ES-I3 (cell line): ENCODE data around the gene EPS8.

Experiments
- H3K36me3 ChIP-seq: 2 replicates; pipeline ENCODE4 v1.6.1; 2013; ENCODE audit warnings: mild to moderate bottlenecking, low read length, control low read depth, moderate library complexity; ENCODE audit not compliant: insufficient read depth
- H3K4me1 ChIP-seq: 2 replicates; pipeline ENCODE4 v1.6.1; 2013; ENCODE audit warnings: mild to moderate bottlenecking, control low read depth, low read length; ENCODE audit not compliant: insufficient read depth
- H3K9ac ChIP-seq: 2 replicates; pipeline ENCODE4 v1.6.1; 2013; ENCODE audit warnings: low read depth, mild to moderate bottlenecking, low read length, moderate library complexity
- H3K9me3 ChIP-seq: 2 replicates; pipeline ENCODE4 v1.6.1; 2013; ENCODE audit warnings: mild to moderate bottlenecking, low read length, moderate library complexity; ENCODE audit not compliant: control insufficient read depth, insufficient read depth

EPS8 gene

DNA sequence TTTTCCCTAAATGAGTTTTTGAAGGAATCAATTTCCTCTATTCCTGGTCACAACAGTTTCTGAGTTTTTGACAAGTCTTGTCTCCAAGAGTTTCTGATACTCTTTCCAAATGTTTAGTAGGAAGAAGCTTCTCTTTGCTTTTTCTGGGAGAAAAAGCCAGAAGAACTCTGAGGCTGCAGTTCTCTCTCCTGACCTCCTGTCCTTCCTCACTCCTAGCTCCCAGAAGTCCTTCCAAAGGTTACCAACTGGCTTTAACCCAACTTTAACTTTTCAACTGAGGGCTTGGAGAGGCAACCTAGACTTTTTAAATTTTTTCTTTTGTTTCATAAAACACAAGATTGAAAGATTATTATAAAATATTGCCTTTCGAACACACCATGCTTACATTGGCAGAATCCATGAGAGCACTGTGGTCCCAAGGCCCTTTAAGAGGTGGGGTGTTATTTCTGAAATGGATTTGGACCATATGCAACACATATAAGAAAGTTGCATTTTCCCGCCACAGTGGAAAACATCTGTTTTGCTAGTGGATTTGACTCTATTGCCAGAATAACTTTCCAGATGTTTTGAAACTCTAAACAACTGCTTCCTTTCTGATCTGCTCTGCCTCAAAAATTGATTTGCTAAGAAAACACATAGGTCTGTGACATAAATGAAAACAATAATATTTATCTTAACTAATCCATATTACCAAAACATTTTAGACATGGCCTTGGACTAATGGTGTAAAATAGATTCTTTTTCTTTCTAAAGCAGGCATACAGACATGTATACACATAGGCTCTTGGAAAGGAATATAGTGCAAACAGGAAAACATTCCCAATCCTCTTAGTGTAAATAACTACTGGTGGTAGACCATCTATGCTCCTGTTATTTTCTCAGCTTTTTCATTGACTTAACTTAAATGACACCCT, 22.3 kb upstream of the EPS8 start:
- no peak overlapping the region for H3K9ac ChIP-seq

DNA sequence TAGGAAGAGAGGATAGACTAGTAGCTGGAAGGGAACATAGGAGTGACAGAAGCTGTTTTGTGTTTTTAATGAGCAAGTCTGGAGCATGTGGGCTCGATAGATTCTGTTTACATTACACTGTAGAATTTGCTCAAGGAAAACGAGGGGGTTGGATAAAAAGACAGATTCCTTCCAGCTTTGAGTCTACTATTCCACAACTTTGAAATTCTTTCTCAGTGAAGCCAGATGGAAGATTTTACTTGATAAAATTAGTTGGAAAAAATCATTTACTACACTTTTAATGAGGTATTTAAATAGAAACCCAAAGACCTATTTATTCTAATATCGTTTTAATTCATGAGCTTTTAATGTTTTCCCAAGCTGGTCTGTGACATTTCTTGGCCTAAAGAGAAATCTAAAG, 19.5 kb upstream of the EPS8 start:
- Histone ChIP-seq H3K9ac (no peak overlapping the region), H3K4me1 (no peaks in the 10 kb centered on the region), H3K36me3 (no peaks in the 10 kb centered on the region), H3K9me3 (no peaks in the 10 kb centered on the region)

More for the DNA sequence above, 22.3 kb upstream of the EPS8 start:
- Histone ChIP-seq H3K9me3 (no peaks in the 10 kb centered on the region), H3K4me1 (no peaks in the 10 kb centered on the region), H3K36me3 (no peaks in the 10 kb centered on the region)

DNA sequence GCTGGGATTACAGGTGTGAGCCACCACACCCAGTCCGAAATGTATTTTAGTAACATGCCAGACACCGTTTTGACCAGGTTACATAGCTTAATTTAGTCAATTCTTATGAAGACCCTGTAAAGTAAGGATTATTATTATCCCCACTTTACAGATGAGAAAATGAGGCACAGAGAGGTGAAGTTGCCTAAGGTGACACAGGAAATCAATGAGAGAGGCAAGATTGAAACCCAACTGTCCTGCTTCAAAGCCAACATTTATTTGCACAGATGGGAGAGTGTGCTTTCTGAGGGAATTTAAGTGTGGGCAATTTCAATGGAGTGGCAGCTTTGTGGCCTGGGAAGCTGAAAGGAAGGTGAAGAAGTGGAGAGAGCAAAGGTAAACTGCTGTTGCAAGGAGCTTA, 19.1 kb upstream of the EPS8 start:
- H3K9ac ChIP-seq, result no peak overlapping the region
- no peaks in the 10 kb centered on the region for H3K4me1 ChIP-seq
- H3K9me3 ChIP-seq, result no peaks in the 10 kb centered on the region
- H3K36me3 ChIP-seq, result no peaks in the 10 kb centered on the region

DNA sequence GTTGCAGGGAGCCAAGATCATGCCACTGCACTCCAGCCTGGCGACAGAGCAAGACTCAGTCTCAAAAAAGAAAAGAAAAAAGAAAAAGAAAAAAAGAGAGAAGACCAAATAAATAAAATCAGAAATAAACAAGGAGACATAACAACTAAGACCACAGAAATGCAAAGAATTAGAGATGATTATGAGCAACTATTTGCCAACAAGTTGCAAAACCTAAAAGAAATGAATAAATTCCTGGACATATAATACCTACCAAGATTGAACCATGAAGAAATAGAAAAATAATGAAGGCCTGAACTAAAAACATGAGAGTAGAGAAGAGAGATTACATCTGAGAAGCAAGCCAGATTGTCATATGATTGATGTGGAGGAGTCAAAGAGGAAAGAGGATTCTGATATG, 17.6 kb upstream of the EPS8 start:
- H3K9ac ChIP-seq, result no peak overlapping the region
- H3K36me3 ChIP-seq, result no peaks in the 10 kb centered on the region
- H3K9me3 ChIP-seq, result no peaks in the 10 kb centered on the region
- no peaks in the 10 kb centered on the region for H3K4me1 ChIP-seq

DNA sequence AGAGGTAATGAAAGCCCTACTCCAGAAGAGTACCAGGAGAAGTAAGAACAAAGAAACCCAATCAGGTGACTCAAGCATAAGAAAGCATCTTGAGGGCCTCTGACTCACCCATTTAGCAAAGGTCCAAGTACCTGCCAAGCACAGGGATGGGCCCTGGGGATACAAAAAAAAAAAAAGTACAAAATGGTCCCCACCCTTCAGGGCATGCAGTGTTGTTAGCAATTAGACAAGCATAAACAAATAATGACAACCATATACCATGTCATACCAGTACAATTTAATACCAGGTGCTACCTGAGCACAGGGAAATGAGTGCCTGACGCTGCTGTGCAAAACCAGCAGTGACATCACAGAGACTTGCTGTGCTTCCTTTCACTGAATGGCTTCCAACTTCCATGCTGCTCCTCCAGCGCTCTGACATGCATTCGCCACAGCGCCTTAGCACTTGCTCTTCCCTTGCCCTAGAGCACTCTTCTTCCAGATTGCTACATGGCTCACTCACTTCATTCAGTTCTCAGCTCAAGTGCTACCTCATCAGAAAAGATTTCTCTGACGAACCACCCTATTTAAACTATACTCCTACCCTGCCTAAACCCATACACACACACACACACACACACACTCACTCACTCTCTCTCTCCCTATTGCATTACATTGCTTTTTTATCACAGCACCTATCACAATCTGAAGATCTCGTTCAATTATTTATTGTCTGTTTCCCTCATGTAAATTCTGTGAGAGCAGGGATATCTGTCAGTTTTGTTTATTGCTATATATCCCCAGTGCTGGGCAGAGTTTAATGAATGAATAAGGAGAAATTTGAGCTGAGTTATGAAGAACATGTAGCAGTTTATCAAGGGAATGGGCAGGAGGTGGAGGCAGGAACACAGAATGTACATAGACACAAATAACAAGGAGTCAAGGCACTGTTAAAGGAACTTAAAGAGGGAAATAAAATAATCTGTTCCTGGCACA, 12.9 kb upstream of the EPS8 start:
- no peaks in the 10 kb centered on the region for H3K4me1 ChIP-seq

DNA sequence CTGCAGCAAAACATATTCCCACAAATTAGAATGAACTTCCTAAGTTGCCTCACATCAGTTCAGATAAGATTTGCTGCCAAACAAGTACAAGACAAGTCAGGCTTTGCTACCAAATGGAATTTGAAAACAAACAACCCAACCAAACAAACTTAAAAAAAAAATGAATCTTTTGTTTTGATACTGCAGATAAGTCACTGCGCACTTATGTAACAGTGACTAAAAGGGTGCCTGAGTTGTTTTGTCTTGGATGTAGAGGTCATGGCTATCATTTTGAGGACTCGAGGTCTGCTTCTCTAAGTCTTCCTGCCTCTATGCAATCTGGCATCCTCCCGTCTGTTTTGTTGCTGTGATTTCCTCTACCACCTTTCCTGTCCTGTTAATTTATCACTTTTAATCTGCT, 11.1 kb upstream of the EPS8 start:
- H3K9ac ChIP-seq, result no peak overlapping the region
- H3K36me3 ChIP-seq, result no peaks in the 10 kb centered on the region
- no peaks in the 10 kb centered on the region for H3K9me3 ChIP-seq
- no peaks in the 10 kb centered on the region for H3K4me1 ChIP-seq

More for the DNA sequence above, 12.9 kb upstream of the EPS8 start:
- no peak overlapping the region for H3K9ac ChIP-seq
- no peaks in the 10 kb centered on the region for H3K9me3 ChIP-seq
- no peaks in the 10 kb centered on the region for H3K36me3 ChIP-seq

DNA sequence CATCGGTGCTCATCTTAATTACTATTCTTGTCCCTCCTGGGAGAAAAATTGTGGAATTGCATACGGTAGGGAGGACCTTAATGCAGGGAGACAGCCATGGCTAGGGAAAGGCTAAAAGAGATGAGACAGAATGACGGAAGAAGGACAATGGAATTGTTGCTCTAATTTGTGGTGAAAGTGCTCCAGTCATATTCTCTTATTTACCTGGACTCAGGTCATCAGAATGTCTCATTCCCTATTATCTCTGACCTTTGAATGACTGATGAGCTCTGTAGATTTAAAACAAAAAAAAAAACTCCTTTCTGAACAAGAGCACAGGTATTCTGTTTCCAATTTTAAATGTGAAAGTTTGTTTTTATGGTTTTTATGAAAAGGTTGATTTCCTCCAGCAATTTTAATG, 8.6 kb upstream of the EPS8 start:
- H3K4me1 ChIP-seq, result no peaks in the 10 kb centered on the region
- no peak overlapping the region for H3K9ac ChIP-seq
- no peaks in the 10 kb centered on the region for H3K9me3 ChIP-seq
- H3K36me3 ChIP-seq, result no peaks in the 10 kb centered on the region

DNA sequence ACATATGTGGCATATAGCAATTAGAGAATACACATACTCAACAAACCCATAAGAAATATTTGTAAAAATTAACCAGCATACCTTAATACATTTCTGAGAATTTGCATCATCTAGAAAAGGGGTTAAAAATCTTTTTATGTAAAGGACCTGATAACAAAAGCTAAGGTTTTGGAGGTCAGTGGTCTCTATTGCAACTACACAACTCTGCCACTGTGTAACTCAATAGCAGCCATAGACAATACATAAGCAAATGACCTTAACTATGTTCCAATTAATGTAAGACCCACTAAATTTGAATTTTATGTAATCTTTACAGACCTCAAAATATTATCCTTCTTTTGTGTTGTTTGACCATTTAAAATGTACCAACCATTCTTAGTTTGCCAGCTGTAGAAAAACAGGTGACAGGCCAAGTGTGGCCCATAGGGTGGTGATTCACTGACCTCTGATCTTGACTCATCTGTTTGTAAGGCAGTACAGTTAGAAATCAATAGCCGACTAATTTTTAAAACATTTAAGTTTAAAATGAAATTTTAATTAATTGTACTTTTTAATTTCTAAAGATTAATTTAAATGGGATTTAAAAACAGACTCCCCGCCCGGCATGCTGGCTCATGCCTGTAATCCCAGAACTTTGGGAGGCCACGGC, 7.4 kb upstream of the EPS8 start:
- H3K9ac ChIP-seq, result no peak overlapping the region
- no peaks in the 10 kb centered on the region for H3K9me3 ChIP-seq
- no peaks in the 10 kb centered on the region for H3K36me3 ChIP-seq
- H3K4me1 ChIP-seq, result no peaks in the 10 kb centered on the region

DNA sequence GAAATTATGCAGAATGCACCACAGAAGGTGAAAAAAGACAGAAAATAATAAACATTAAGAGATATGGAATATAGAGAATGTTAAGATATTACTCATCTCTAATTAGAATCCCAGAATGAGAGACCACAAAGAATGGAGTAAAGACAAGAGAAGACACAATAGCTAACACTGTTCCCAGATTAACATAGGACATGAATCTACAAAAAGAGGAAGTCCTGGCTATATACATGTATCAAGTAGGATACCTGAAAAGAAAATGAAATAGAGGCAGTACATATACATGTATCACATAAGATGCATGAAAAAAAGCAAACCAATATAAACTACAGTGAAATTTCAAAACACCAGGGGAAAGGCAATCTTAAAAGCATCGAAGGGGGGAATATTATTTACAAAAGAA, 5.6 kb upstream of the EPS8 start:
- H3K36me3 ChIP-seq, result no peaks in the 10 kb centered on the region
- no peaks in the 10 kb centered on the region for H3K9me3 ChIP-seq
- H3K9ac ChIP-seq, result no peak overlapping the region
- H3K4me1 ChIP-seq, result no peaks in the 10 kb centered on the region

DNA sequence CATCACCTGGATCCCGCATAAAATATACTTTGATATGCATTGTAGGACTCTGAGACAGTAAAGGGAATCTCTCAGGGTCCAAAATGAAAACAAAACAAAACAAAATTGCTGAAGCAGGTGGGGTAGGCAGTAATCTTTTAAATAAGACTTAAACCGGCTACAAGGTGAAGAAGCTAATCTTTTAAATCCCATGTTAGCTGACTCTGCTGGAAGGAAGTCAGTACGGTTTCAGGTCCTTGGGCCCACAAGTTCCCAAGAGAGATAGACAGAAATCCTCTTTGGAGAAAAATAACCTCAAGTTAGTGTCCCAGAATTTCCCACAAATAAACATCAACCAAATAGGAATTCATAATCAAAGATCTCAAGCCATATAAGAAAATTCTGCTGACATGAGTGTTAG, 5.0 kb upstream of the EPS8 start:
- H3K9ac ChIP-seq, result no peak overlapping the region
- H3K9me3 ChIP-seq, result no peaks in the 10 kb centered on the region
- no peaks in the 10 kb centered on the region for H3K4me1 ChIP-seq
- no peaks in the 10 kb centered on the region for H3K36me3 ChIP-seq

DNA sequence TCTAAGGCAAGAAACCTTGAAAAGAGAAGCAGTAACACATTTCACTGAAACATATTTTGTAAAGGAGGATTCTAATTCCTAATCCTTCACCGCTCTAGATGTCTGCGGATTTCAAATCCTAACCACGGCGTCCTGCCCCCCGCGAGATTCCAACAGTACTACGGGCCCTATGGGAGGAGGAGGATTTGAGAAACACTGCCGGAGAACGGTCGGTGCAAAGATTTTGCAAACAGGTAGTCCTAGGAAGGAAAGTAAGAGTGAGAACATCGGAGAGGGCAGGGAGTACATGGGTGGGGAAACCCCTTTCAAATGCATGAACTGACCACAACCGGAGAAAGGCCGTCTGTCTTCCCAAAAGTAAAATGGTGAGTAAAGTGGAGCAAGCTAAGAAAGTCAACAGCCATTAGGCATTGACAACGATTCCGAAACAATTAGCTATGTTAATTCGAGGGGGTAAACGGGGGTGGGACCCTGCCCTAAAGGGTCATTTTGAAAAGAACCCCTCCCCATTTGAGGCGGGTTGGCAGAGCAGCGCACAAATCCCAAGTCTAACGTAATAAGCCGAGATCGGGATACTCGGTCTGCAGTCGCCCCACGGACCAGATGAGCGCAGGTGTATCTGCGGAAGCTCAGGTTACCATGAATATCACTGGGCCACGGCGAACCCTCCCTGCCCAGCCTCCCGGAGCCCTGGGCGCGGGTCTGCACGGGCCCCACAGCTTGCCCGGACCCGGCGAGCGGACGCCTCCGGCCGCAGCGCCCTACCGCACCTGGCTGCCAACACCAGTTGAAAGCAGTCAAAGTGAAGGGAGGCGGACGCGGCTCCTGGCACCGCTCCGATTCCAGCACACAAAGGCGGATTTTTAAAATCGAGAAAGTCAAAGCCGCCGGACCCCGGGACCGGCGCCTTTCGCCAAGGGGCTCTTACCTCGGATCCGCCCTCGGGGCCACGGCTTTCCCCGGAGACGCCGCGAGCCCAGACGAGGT, 662 bp downstream of the EPS8 start:
- Histone ChIP-seq H3K4me1 (no peaks in the 10 kb centered on the region), H3K9ac (peak overlapping the region; percentile 86), H3K9me3 (peaks cover 3% of the 10 kb centered on the region; the same call in 1 of the 2 replicates), H3K36me3 (no peaks in the 10 kb centered on the region)

DNA sequence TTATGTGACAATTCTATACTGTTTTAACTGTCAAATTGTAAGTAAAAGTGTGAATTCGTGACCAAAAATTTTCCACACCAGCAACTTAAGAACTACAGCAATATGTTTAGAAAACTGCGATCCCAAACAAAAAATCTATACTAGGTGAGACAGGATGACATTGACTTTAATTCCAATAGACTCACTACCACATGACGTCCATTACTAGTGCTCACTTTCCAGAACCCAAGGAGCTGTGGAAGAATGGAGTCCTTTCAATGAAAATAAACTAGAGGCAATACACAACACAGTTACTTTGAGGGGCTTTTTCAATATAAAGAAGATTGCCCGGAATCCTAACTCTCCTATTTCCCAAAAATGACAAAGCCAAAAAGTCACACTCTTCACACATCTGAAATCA, 1.4 kb downstream of the EPS8 start:
- H3K4me1 ChIP-seq, result no peaks in the 10 kb centered on the region
- H3K36me3 ChIP-seq, result no peaks in the 10 kb centered on the region
- H3K9me3 ChIP-seq, result peaks cover 3% of the 10 kb centered on the region; the same call in 1 of the 2 replicates
- peak overlapping the region; percentile 86 for H3K9ac ChIP-seq

DNA sequence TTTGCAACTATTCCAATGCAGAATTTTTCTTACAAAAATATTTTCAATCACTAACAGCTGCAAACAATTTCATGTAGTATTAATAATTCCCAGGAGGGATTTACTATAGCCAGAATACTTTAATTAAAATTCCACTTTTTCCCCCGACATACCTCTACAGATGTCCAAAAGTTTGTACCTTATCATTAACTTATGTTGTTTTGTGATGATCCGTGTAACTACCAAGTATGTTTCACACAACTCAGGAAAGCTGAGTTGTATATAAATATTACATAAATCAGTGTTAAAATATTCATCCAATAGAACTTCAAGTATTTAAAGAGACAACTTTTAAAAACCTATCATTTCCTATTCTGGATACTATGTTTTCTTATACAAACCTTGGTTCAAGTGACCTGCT, 2.4 kb downstream of the EPS8 start:
- H3K4me1 ChIP-seq, result no peaks in the 10 kb centered on the region
- peaks cover 3% of the 10 kb centered on the region; the same call in 1 of the 2 replicates for H3K9me3 ChIP-seq
- H3K36me3 ChIP-seq, result no peaks in the 10 kb centered on the region
- H3K9ac ChIP-seq, result no peak overlapping the region
